ENCODE data around the gene KAT2B.

DNA sequence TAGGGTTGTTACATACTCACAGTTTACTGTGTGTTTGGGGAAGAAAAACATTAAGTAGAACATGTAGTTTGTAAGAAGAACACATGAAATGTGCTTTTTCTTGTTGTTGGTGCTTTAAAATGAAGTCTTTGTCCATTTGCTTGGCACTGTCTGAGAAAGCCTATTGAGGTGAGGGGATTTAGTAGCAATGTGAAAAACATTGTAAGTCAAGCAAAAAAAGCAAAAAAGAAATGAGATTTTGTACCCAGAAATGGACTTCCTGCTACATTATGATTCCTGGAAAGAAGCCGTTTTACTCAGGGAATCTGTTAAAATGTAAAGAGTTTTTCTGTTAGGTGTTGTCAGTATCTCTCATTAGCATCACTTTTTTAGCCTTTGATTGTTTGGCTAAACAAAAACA, 59.9 kb downstream of the KAT2B start:
- TF ChIP-seq YY1 (IDR thresholded peaks at IDR 0.05; ENCODE audit: insufficient read depth, insufficient read length) = no peak
- TF ChIP-seq SUZ12 (IDR thresholded peaks at IDR 0.05; ENCODE audit: extremely low read depth, insufficient read depth, insufficient read length) = no peak

Data from NT2/D1 (cell line).